ENCODE results near the gene CDH2.

Gene CDH2

GRCh38 chr18:28149810-28150420 is 27.0 kb downstream of the CDH2 start:
- no peaks in the 10 kb centered on the region for H3K27me3 Mint-ChIP-seq (ENCODE audit: low read depth)
- H3K27ac Mint-ChIP-seq = peak overlapping the region in 2 of 3 experiments; percentile 22 to 41
- H3K36me3 Mint-ChIP-seq (ENCODE audit: low read depth) = peaks cover 4% of the 10 kb centered on the region
- H3K4me1 Mint-ChIP-seq = peaks cover 42% of the 10 kb centered on the region
- no peak overlapping the region for H3K4me3 Mint-ChIP-seq
- TF ChIP-seq CTCF (IDR thresholded peaks at IDR 0.05; ENCODE audit: unreplicated experiment in 3 of 3) = no peak
- no peaks in the 10 kb centered on the region for H3K9me3 Mint-ChIP-seq

- no peak for TF ChIP-seq CTCF (IDR thresholded peaks at IDR 0.05; ENCODE audit: unreplicated experiment in 3 of 3)
- no peaks in the 10 kb centered on the region for H3K27me3 Mint-ChIP-seq (ENCODE audit: low read depth)
- H3K9me3 Mint-ChIP-seq = no peaks in the 10 kb centered on the region
- no peak overlapping the region for H3K27ac Mint-ChIP-seq
- H3K36me3 Mint-ChIP-seq (ENCODE audit: low read depth) = peaks cover 20% of the 10 kb centered on the region
- peaks cover 28% of the 10 kb centered on the region for H3K4me1 Mint-ChIP-seq
- no peak overlapping the region for H3K4me3 Mint-ChIP-seq
Observed at GRCh38 chr18:28147674-28148171, 29.2 kb downstream of the CDH2 start.

GRCh38 chr18:28143725-28144124 is 33.2 kb downstream of the CDH2 start:
- Mint-ChIP-seq H3K4me1 (no peaks in the 10 kb centered on the region), H3K27me3 (ENCODE audit: low read depth) (no peaks in the 10 kb centered on the region), H3K4me3 (no peak overlapping the region), H3K9me3 (no peaks in the 10 kb centered on the region), H3K36me3 (ENCODE audit: low read depth) (peaks cover 48% of the 10 kb centered on the region), H3K27ac (no peak overlapping the region)
- no peak for TF ChIP-seq CTCF (IDR thresholded peaks at IDR 0.05; ENCODE audit: unreplicated experiment in 3 of 3)

- no peak overlapping the region for H3K27ac Mint-ChIP-seq
- H3K27me3 Mint-ChIP-seq (ENCODE audit: low read depth) = no peaks in the 10 kb centered on the region
- peaks cover 53% of the 10 kb centered on the region for H3K36me3 Mint-ChIP-seq (ENCODE audit: low read depth)
- no peak for TF ChIP-seq CTCF (IDR thresholded peaks at IDR 0.05; ENCODE audit: unreplicated experiment in 3 of 3)
- H3K4me3 Mint-ChIP-seq = no peak overlapping the region
- H3K4me1 Mint-ChIP-seq = no peaks in the 10 kb centered on the region
- H3K9me3 Mint-ChIP-seq = no peaks in the 10 kb centered on the region
Observed at GRCh38 chr18:28138816-28139215, 38.1 kb downstream of the CDH2 start.

- TF ChIP-seq CTCF (IDR thresholded peaks at IDR 0.05; ENCODE audit: unreplicated experiment in 3 of 3) = no peak
- Mint-ChIP-seq H3K36me3 (ENCODE audit: low read depth) (peaks cover 33% of the 10 kb centered on the region), H3K9me3 (no peaks in the 10 kb centered on the region), H3K4me1 (no peaks in the 10 kb centered on the region), H3K4me3 (no peak overlapping the region), H3K27ac (no peak overlapping the region), H3K27me3 (ENCODE audit: low read depth) (no peaks in the 10 kb centered on the region)
Observed at GRCh38 chr18:28136071-28136470, 40.9 kb downstream of the CDH2 start.

GRCh38 chr18:28134774-28135173 is 42.2 kb downstream of the CDH2 start:
- H3K36me3 Mint-ChIP-seq (ENCODE audit: low read depth) = peaks cover 24% of the 10 kb centered on the region
- no peak for TF ChIP-seq CTCF (IDR thresholded peaks at IDR 0.05; ENCODE audit: unreplicated experiment in 3 of 3)
- no peak overlapping the region for H3K27ac Mint-ChIP-seq
- no peaks in the 10 kb centered on the region for H3K27me3 Mint-ChIP-seq (ENCODE audit: low read depth)
- no peaks in the 10 kb centered on the region for H3K9me3 Mint-ChIP-seq
- H3K4me3 Mint-ChIP-seq = no peak overlapping the region
- H3K4me1 Mint-ChIP-seq = peaks cover 6% of the 10 kb centered on the region
